Measurements from ENCODE around the gene FAHD1.

DNA sequence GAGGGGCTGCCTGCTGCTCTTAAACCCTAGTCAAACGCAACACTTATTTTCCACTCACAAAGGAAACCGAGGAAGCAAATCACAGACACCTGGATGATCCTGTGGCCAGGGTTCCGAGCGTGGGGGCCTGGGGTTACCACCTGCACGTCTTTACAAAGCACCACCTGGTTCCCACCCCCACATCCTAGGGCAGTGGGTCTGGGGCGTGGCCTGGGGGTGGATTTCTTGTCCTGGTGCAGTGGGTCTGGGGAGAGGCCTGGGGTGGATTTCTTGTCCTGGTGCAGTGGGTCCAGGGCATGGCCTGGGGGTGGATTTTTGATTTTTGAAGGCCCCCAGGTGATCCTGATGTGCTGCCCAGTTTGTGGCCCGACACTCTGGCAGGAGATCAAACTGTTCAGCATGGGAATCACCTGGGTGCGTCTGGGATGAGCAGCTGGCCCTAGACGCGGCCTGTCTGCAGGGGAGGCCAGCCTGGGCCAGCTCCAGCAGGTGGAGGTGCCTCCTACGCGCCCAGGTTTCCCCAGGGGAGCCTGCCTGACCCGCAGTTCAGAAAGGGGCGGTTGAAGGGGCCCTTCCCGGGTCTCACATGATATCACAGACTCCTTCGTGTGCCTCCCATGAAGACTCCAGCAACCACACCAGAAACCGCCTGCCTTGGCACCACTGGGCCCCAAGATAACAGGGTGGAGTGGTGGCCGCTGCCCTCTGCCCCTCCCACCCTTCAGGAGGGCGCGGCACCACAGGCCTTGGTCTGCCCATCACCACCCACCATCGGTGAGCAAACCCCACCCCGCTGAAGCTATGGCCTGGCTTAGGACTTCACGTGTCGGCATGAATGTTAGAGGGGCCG is 6.7 kb upstream of the FAHD1 start:
- no peak for TF ChIP-seq POLR2AphosphoS5 (IDR thresholded peaks at IDR 0.05; ENCODE audit: borderline replicate concordance, low read depth, low read length)
- no peak for TF ChIP-seq EZH2 (IDR thresholded peaks at IDR 0.05)

Measured in SK-N-MC (cell line).